Stimulated activated CD8-positive, alpha-beta memory T cell treated with anti-CD3 and anti-CD28 coated beads, Interleukin-4, amount 100 ng/mL, for 24 hours (primary cell): ENCODE measurements around the gene QSOX1.

Experiments used
- DNase-seq: peaks from one replicate; pipeline ENCODE4 v3.0.0-alpha.2; 2020; ENCODE audit warnings: low read depth

QSOX1 gene

GRCh38 chr1:180213401-180214170 lies 58.9 kb downstream of the QSOX1 start:
- no peak for DNase-seq

GRCh38 chr1:180215856-180216625 lies 61.4 kb downstream of the QSOX1 start:
- DNase-seq: no peak

- no peak for DNase-seq
These were observed 62.3 kb downstream of the QSOX1 start for GRCh38 chr1:180217006-180217405.

- DNase-seq: no peak
These were observed 64.4 kb downstream of the QSOX1 start for GRCh38 chr1:180218806-180219765.

- DNase-seq: no peak
These were observed 65.1 kb downstream of the QSOX1 start for GRCh38 chr1:180219776-180220175.

- no peak for DNase-seq
These were observed 66.8 kb downstream of the QSOX1 start for GRCh38 chr1:180221462-180221861.

DNA sequence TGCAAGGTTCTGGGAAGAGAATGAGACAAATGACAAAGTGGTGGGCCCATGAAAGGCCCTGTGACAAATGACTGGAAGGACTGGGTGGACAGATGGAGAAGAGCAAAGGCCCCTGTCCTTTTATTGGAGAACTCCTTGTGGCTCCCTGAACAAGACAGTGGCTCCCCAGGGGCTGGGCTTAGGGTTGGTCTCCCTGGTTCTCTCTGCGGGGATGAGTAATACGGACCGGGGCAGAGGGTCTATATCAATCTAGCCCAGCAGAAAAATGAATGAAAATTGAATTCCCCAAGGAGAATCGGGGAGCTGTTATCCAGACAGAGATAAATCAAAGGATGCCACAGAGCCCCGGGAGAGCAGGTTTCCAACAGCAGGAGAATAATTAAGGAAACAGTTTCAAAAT lies 70.2 kb downstream of the QSOX1 start:
- no peak for DNase-seq

- DNase-seq: no peak
These were observed 70.7 kb downstream of the QSOX1 start for GRCh38 chr1:180225403-180225802.

- no peak for DNase-seq
These were observed 73.4 kb downstream of the QSOX1 start for GRCh38 chr1:180227861-180228647.

DNA sequence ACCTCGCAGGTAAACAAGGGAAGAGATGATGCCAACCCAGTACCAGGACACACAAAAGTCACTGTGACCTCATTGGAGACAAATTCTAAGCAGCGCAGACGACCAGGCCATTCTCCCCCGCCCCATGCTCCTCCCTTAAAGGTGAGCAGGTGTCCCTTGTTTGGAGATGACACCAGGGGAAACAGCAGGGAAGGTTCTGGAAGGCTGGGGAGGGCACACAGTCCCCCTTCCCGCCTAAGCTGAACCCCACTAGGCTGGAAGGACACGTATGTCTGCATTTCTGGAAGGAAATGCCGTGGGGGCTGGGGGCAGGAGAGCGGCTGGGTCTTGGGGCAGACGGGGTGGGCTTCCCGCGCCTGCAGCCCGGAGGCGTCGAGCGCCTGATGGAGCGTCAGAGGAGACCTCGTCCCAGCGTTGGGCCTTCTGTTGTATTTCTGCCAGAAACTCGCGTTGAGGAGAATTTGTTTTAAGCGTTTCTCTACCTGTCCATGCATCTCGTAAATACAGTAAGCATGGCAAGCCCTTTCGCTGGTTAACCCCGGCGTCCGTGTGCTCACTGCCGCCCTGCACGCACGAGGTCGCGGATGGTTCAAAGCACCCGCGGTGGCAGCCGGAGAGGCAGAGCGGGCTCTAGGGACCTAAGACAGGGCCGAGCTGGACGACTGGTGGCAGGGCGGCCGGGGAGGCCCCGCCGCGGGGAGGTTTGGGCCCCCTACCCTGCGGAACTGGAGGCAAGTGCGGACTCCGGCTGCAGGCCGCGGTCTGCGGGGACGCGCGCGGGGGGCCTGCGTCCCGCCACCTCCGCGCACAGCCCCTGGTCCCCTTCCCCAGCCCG lies 74.2 kb downstream of the QSOX1 start:
- DNase-seq: no peak

GRCh38 chr1:180229483-180230415 lies 75.1 kb downstream of the QSOX1 start, which contains the start of gene LHX4:
TSS of gene LHX4 (plus strand) at chr1:180230264. CDS start at chr1:180230530, 266 bp downstream.
- no peak for DNase-seq

GRCh38 chr1:180230416-180230790 lies 75.7 kb downstream of the QSOX1 start:
- no peak for DNase-seq

DNA sequence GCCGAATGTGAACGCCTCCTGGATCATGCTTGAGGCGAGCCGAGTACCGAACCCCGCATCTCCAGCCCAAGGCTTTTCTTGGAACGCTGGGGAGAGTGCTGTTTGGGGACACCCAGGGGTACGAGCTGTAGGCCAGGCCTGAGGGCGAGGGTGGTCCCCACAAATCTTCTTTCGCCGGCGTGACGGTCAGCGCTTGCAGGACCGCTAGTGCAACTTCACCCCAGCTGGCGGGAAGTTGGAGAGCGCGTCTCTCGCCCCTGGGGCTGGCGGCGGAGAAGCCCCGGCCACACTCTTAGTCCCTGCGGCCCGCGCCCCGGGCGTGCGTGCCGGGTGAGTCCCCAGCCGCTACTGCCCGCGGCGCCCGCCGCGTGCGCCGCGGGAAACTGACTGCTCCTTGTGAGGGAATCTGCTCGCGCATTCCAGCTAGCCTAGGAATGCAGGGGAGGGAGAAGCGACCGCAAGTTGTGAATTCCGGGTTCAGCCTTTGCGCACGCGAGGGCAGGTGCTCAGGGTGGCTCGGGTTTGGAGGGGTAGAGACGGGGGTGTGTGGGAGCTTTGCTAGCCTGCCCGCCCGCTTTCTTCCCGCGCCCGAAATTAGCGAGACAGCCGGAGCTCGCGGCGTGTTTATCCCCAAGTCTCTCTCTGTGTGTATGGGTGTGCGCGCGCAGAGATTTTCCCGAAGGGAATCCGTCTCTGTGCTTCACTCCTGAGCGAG lies 76.3 kb downstream of the QSOX1 start:
- no peak for DNase-seq

DNA sequence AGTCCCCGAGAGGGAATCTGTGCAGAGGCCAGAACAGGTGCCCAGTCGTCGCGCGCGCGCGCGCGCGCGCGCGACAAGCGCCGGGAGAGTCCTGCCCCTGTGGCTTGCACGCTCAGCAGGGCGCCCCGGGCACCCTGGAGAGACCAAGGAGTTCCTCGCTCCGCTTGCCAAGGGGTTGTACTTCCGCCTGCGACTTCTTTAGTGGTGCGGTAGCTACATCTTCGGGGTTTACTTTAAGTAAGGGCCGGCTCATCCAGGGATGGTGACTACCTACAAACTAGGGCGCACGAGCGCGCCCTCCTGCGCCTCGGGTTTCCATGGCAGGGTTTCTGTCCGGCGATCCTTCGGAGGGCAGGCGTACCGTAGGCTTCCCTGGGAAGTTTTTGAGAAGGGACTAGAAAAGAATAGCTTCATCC lies 76.8 kb downstream of the QSOX1 start:
- DNase-seq: no peak

GRCh38 chr1:180231936-180232335 lies 77.3 kb downstream of the QSOX1 start:
- no peak for DNase-seq

DNA sequence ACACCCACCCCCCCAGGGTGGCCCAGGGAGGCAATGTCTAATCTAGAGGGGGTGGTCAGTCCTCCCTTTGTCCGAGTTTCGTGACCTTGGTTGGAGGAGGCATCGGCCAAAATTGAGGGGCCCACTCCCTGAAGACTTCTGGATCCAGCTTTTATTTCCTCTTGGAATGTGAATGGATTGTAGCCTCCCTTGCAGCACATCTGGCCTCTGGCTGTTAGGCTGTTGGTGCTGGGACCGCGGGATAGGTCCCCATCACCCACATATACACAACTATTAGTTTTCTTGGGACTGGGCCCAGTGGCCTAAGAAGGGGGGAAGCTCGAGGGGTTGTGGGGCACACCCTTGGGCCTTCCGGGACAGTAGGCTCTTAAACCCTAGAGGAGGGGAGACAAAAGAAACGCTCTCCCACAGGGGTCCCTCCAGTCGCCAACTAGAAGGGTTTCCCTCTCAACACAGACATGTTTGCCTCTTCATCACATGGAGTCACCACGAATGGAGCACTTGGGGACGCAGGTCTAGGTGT lies 77.9 kb downstream of the QSOX1 start:
- no peak for DNase-seq

DNA sequence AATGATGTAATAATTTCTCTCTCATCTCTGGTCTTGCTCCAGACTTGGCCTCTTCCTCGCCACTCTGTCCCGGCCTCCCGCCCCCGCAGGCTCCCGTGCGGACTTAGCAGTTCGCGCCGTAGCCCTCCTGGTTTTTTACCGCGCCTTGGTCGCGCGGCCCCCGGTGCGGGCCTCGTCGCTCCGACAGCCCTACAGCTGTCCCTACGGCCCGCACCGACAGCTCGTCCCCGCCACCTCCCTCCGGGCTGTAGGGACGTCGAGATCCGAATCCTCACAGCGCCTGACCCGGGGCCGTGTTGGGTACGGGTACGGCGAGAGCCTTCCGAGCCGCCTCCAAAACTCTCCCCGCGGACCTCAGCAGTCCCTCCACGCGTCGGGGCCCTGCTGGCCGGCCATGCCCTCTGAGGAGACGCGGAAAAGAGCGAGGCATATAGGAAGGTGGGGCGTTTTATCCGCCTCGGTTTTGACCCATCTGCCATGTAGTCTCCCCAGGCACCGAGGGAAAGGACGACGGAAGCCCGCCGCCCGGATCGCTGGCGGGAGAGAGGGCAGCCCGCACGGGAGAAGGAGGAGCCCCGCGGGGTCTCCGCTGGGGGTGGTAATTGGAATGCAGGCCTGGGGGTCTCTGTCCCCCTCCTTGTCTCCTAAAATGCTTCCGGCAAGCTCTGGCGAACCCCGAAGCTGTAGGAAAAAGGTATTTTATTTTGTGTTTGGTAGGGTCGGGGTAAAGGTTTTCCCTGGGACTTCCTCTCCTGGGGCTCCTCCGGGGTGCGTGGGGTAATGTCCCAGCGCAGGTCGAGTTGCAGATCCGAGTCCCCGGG lies 78.7 kb downstream of the QSOX1 start:
- DNase-seq: no peak
